HG02870 (cell line): ENCODE results near the gene STARD10.
"Not testable (repeated sequence)": the region's sequence is repeated elsewhere in the genome, so short reads cannot be mapped to it uniquely, and the experiment has no call there.

Experiments used
- ATAC-seq: cut with Tn5 transposase; IDR thresholded peaks from one replicate; pipeline ENCODE4 v1.9.1; 2021; ENCODE audit warnings: mild to moderate bottlenecking, moderate library complexity; ENCODE audit not compliant: unreplicated experiment

STARD10 gene

GRCh38 chr11:72793425-72794367, at the start of gene STARD10:
Gene STARD10, minus strand, starts transcription at chr11:72794047. Its CDS starts 12,866 bp downstream, at chr11:72781181.
- ATAC-seq = peak; percentile 83

GRCh38 chr11:72842653-72843330, 48.9 kb upstream of the STARD10 start:
- ATAC-seq = no peak

- no peak for ATAC-seq
These were observed 48.3 kb upstream of the STARD10 start for GRCh38 chr11:72842126-72842525.

GRCh38 chr11:72841397-72841796, 47.5 kb upstream of the STARD10 start:
- no peak for ATAC-seq

GRCh38 chr11:72840780-72841179, 46.9 kb upstream of the STARD10 start:
- ATAC-seq = no peak

- no peak for ATAC-seq
These were observed 45.0 kb upstream of the STARD10 start for GRCh38 chr11:72838691-72839305.

GRCh38 chr11:72836111-72836510, 42.3 kb upstream of the STARD10 start:
- ATAC-seq = no peak

- ATAC-seq = no peak
These were observed 41.1 kb upstream of the STARD10 start for GRCh38 chr11:72834905-72835304.

GRCh38 chr11:72833811-72834493, 40.1 kb upstream of the STARD10 start:
- no peak for ATAC-seq

GRCh38 chr11:72833083-72833733, 39.4 kb upstream of the STARD10 start:
- ATAC-seq = no peak

GRCh38 chr11:72832301-72833082, 38.6 kb upstream of the STARD10 start:
- no peak for ATAC-seq

- no peak for ATAC-seq
These were observed 37.9 kb upstream of the STARD10 start for GRCh38 chr11:72831521-72832300.

- ATAC-seq = no peak
These were observed 36.2 kb upstream of the STARD10 start for GRCh38 chr11:72829884-72830533.

GRCh38 chr11:72829178-72829577, 35.3 kb upstream of the STARD10 start:
- no peak for ATAC-seq

GRCh38 chr11:72828692-72829101, 34.9 kb upstream of the STARD10 start:
- no peak for ATAC-seq

- no peak for ATAC-seq
These were observed 34.3 kb upstream of the STARD10 start for GRCh38 chr11:72828081-72828567.

GRCh38 chr11:72827656-72828055, 33.8 kb upstream of the STARD10 start:
- ATAC-seq = not testable (repeated sequence)

GRCh38 chr11:72826942-72827480, 33.2 kb upstream of the STARD10 start:
- ATAC-seq = no peak
